ENCODE data around the gene ARHGEF12.

GRCh38 chr11:120516461-120517389 is 180.5 kb downstream of the ARHGEF12 start:
- TF ChIP-seq CTCF (IDR thresholded peaks at IDR 0.05 in 4 of 5, conservative IDR thresholded peaks at IDR 0.05 in 1 of 5) (no peak), POLR2A (IDR thresholded peaks at IDR 0.05) (no peak)
